Endometrium (tissue), 2 donors: ENCODE measurements around the gene TMEM87B.

ENCODE experiments used
- FAIRE-seq: peaks from 2 replicates; lab custom pipeline; 2012; peaks lifted over from hg19 to GRCh38; lab: Jason Lieb, UNC
- donor health status: control.
- donor health status: control.

Gene TMEM87B, protein sequence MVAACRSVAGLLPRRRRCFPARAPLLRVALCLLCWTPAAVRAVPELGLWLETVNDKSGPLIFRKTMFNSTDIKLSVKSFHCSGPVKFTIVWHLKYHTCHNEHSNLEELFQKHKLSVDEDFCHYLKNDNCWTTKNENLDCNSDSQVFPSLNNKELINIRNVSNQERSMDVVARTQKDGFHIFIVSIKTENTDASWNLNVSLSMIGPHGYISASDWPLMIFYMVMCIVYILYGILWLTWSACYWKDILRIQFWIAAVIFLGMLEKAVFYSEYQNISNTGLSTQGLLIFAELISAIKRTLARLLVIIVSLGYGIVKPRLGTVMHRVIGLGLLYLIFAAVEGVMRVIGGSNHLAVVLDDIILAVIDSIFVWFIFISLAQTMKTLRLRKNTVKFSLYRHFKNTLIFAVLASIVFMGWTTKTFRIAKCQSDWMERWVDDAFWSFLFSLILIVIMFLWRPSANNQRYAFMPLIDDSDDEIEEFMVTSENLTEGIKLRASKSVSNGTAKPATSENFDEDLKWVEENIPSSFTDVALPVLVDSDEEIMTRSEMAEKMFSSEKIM

GRCh38 chr2:112054847-112055729 is at the start of gene TMEM87B:
Gene TMEM87B, plus strand, starts transcription at chr2:112055269. Its CDS starts 323 bp downstream, at chr2:112055592.
- no peak for FAIRE-seq

DNA sequence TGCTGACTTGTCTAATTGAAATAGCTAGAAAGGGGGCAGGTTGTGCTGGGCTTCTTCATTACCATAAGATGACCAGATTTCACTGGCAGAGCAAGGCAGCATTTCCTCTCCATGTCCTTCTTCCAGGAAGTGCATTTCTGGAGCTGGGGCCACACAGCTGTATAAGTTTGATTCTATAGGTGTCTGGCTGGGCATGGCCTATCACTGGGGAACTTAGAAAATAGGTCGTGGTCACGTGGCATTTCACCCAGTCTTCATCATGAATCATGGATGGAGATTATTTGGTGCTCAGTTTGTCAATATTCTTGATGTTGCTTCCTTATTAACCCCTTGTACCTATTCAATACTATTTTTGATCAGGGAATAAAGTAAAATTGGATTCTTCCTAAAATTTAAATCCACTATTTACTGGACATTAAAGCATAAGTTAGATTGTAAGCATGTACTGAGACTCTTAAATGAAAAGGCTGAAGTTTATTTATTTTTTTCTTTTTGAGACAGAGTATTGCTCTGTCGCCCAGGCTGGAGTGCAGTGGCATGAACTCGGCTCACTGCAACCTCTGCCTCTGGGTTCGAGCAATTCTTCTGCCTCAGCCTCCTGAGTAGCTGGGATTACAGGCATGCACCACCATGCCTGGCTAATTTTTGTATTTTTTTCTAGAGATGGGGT is 49.5 kb upstream of the TMEM87B start:
- FAIRE-seq: no peak

- no peak for FAIRE-seq
These were observed 49.0 kb upstream of the TMEM87B start for GRCh38 chr2:112006076-112006410.

DNA sequence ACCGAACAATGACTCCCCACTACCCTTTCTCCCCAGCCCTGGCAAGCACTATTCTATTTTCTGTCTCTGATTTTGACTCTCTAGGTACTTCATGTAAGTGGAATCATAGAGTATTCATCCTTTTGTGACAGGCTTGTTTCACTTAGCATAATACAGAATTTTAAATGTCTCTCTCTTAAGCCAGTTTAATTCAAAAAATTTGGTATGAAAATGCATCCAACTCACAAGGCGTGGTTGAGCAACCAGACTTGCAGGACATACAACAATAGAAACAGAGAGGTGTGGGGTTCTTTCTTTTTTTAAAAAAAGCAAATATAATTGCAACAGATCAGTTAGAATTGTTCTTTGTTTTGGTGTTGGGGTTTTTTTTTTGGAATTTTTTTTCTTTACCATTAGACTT is 47.6 kb upstream of the TMEM87B start:
- no peak for FAIRE-seq

- FAIRE-seq: no peak
These were observed 46.1 kb upstream of the TMEM87B start for GRCh38 chr2:112008910-112009485.

DNA sequence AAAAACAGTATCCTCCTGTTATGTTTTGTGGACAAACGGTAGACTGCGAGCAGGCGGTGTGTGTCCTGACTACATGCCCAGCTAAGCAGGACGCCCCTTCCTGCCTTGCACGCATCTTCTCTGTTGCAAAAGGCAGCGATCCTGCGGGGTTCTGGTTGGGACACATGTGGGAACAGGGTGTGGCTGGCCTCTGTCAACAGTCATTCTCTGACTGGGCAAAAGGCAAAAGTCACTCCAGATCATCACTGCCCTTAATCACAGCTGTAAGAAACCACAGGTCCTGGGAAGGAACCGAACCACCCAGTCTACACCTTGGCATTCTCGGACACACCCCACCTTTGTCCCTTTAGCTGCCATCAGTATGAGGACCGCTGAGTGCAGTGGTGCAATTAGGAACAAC is 44.3 kb upstream of the TMEM87B start:
- no peak for FAIRE-seq

- FAIRE-seq: no peak
These were observed 42.5 kb upstream of the TMEM87B start for GRCh38 chr2:112012556-112012955.

GRCh38 chr2:112018846-112019245 is 36.2 kb upstream of the TMEM87B start:
- no peak for FAIRE-seq

DNA sequence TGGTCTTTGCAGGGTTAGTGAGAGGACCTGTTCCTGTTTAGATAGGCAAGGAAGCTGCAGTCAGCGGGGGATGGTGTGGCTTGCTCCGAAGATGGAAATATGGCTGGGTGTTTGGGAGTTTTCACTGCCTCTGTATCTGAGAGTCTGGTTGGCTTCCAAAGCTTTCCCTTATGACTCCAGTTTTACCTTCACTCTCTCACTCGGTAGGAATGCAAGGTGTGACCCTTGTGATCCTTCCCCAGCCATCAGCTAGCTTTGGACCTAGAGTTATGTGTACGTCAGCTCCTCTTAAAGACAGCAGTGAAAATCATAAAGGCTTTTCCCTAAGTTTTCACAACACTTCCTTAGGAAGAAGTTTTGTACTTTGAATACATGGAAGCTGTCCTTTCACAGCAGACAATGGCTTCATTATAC is 35.5 kb upstream of the TMEM87B start:
- FAIRE-seq: no peak

GRCh38 chr2:112020561-112020960 is 34.5 kb upstream of the TMEM87B start:
- FAIRE-seq: no peak

GRCh38 chr2:112021290-112021689 is 33.8 kb upstream of the TMEM87B start:
- no peak for FAIRE-seq

GRCh38 chr2:112021781-112022231 is 33.3 kb upstream of the TMEM87B start:
- FAIRE-seq: no peak

GRCh38 chr2:112023707-112024106 is 31.4 kb upstream of the TMEM87B start:
- FAIRE-seq: no peak

DNA sequence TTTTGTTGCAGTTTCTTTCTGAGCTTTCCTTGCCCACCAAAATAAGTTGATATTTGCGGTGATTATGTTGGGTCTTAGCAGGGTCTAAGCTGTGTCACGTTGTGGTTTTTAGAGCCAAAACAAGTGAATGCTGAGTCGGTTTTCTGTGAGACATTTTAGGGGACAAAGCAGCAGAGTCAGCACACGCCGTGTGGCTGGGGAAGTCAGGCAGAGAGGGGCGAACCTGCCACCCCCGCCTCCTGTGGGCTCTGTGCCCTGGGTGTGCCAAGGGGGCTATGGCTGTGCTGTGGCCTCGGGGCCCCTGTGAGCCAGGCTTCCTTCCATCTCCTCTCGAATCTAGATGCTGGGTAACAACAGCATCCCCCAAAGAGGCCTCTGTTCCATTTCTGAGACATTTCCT is 30.8 kb upstream of the TMEM87B start:
- FAIRE-seq: no peak

- FAIRE-seq: no peak
These were observed 30.1 kb upstream of the TMEM87B start for GRCh38 chr2:112024896-112025491.

GRCh38 chr2:112026509-112026908 is 28.6 kb upstream of the TMEM87B start:
- no peak for FAIRE-seq

GRCh38 chr2:112027767-112028166 is 27.3 kb upstream of the TMEM87B start:
- no peak for FAIRE-seq

- FAIRE-seq: no peak
These were observed 25.9 kb upstream of the TMEM87B start for GRCh38 chr2:112029164-112029563.

- no peak for FAIRE-seq
These were observed 23.4 kb upstream of the TMEM87B start for GRCh38 chr2:112031473-112032223.

GRCh38 chr2:112032224-112032586 is 22.9 kb upstream of the TMEM87B start:
- FAIRE-seq: no peak
